HG02763 (cell line): ENCODE results near the gene PEAK3.

Source experiments
- ATAC-seq: cut with Tn5 transposase; IDR thresholded peaks from one replicate; pipeline ENCODE4 v1.9.1; 2021; ENCODE audit warnings: mild to moderate bottlenecking, moderate library complexity; ENCODE audit not compliant: unreplicated experiment

The PEAK3 gene

GRCh38 chr19:2315818-2316353, 33.9 kb upstream of the PEAK3 start:
- ATAC-seq: no peak

- no peak for ATAC-seq
Observed at GRCh38 chr19:2315121-2315817, 33.3 kb upstream of the PEAK3 start.

GRCh38 chr19:2312820-2313501, 31.0 kb upstream of the PEAK3 start:
- ATAC-seq: no peak

GRCh38 chr19:2311093-2311492, 29.1 kb upstream of the PEAK3 start:
- ATAC-seq: no peak

- ATAC-seq: no peak
Observed at GRCh38 chr19:2309734-2310362, 27.9 kb upstream of the PEAK3 start.

- ATAC-seq: no peak
Observed at GRCh38 chr19:2308114-2308556, 26.2 kb upstream of the PEAK3 start, which contains the start of gene LINGO3. Gene LINGO3 (minus strand): TSS chr19:2308154. CDS start chr19:2291776, 16,378 bp downstream.

- ATAC-seq: no peak
Observed at GRCh38 chr19:2307518-2308012, 25.6 kb upstream of the PEAK3 start.

GRCh38 chr19:2306971-2307370, 25.0 kb upstream of the PEAK3 start:
- ATAC-seq: no peak

- no peak for ATAC-seq
Observed at GRCh38 chr19:2306281-2306806, 24.4 kb upstream of the PEAK3 start.

- no peak for ATAC-seq
Observed at GRCh38 chr19:2305452-2306280, 23.7 kb upstream of the PEAK3 start.

GRCh38 chr19:2303211-2303798, 21.3 kb upstream of the PEAK3 start:
- no peak for ATAC-seq

- ATAC-seq: no peak
Observed at GRCh38 chr19:2302319-2303210, 20.6 kb upstream of the PEAK3 start.

- ATAC-seq: no peak
Observed at GRCh38 chr19:2300533-2300932, 18.6 kb upstream of the PEAK3 start.

GRCh38 chr19:2296141-2296540, 14.2 kb upstream of the PEAK3 start:
- ATAC-seq: no peak

GRCh38 chr19:2294687-2295335, 12.8 kb upstream of the PEAK3 start:
- no peak for ATAC-seq

GRCh38 chr19:2291185-2291751, 9.3 kb upstream of the PEAK3 start:
- no peak for ATAC-seq

GRCh38 chr19:2290441-2291184, 8.6 kb upstream of the PEAK3 start:
- ATAC-seq: no peak
